Kidney (tissue), 14 donors: Measurements from ENCODE around the gene INO80D. TPM values are rescaled to one million over a fixed set of nuclear protein-coding genes. Genes with fewer than 3 reads are reported as not detected.
A peak's percentile ranks its signal among the peaks of the same experiment; 100 is the strongest.

Experiments
- DNase-seq, 5 donors: peaks; one replicate each; pipeline ENCODE4 v3.0.0-alpha.2; 2013 to 2020
- FAIRE-seq: peaks from 2 replicates; lab custom pipeline; 2012; peaks lifted over from hg19 to GRCh38; lab: Jason Lieb, UNC
- H3K27ac ChIP-seq, 2 donors: one replicate each; pipeline ENCODE4 v1.7.0; 2013; ENCODE audit warnings: low read depth in 2 of 2, low read length in 2 of 2, inconsistent platforms in 1 of 2
- H3K27me3 ChIP-seq: one replicate; pipeline ENCODE4 v1.7.1; 2013; ENCODE audit warnings: low read length, inconsistent platforms; ENCODE audit not compliant: control insufficient read depth, insufficient read depth
- H3K36me3 ChIP-seq, 3 donors: one replicate each; pipeline versions ENCODE4 v1.7.0 to v1.7.1; 2013; ENCODE audit warnings: low read length in 3 of 3, control low read depth in 1 of 3, inconsistent platforms in 1 of 3; ENCODE audit not compliant: insufficient read depth in 3 of 3, control insufficient read depth in 2 of 3
- H3K4me1 ChIP-seq, 3 donors: one replicate each; pipeline versions ENCODE4 v1.7.0 to v1.7.1; 2013; ENCODE audit warnings: low read length in 3 of 3, inconsistent platforms in 1 of 3, low read depth in 1 of 3; ENCODE audit not compliant: control insufficient read depth in 2 of 3, insufficient read depth in 2 of 3
- H3K4me3 ChIP-seq, 3 donors: one replicate each; pipeline versions ENCODE4 v1.7.0 to v1.8.1; 2013; ENCODE audit warnings: low read length in 3 of 3, control low read depth in 1 of 3, inconsistent platforms in 1 of 3
- H3K9ac ChIP-seq, 3 donors: one replicate each; pipeline versions ENCODE4 v1.7.0 to v1.7.1; 2013; ENCODE audit warnings: low read length in 3 of 3, control low read depth in 1 of 3, inconsistent platforms in 1 of 3
- H3K9me3 ChIP-seq, 3 donors: one replicate each; pipeline versions ENCODE4 v1.7.0 to v1.7.1; 2013; ENCODE audit warnings: low read length in 3 of 3, control low read depth in 1 of 3, inconsistent platforms in 1 of 3; ENCODE audit not compliant: control insufficient read depth in 2 of 3, insufficient read depth in 1 of 3
- CTCF ChIP-seq: IDR thresholded peaks from 3 replicates; pipeline ENCODE4 v1.5.1; 2012; ENCODE audit warnings: mild to moderate bottlenecking, moderate library complexity, borderline replicate concordance; ENCODE audit not compliant: insufficient read depth; ENCODE audit errors: extremely low read depth
- intact Hi-C: fragments of 100-400 bp; cut with DNase I; formaldehyde crosslinking; loops from one replicate; pipeline ENCODE4 v1.11.1; 2022
- polyA plus RNA-seq: library from polyadenylated mRNA; stranded (reverse); fragments of 350-450 nt; fragmentation: Illumina TruSeq; extraction: RNeasy Lipid Tissue Mini Kit (QIAGEN cat#74804); gene quantifications from one replicate; pipeline ENCODE4 v1.2.3, GENCODE V29; 2014; ENCODE audit warnings: low read depth, low replicate concordance; ENCODE audit not compliant: insufficient read depth
- total RNA-seq: library from RNA; stranded (reverse); fragmentation: NEBNext Ultra II Directional; extraction: Animal tissue kit (Norgen Biotek cat#: 25700); gene quantifications from one replicate; pipeline ENCODE4 v1.2.1, GENCODE V29; 2021
- donor health status: control.
- donor health status: control.
- donor health status: control.
- donor health status: control.
- donor health status: control.
- donor health status: DM: yes; HTN: yes; CAD: no.
- donor health status: Normal renal cell carcinoma (clear cell type).

INO80D gene
- total and polyA plus RNA-seq, 2 donors from 2014 or later: 1.7 to 29.9 TPM

DNA sequence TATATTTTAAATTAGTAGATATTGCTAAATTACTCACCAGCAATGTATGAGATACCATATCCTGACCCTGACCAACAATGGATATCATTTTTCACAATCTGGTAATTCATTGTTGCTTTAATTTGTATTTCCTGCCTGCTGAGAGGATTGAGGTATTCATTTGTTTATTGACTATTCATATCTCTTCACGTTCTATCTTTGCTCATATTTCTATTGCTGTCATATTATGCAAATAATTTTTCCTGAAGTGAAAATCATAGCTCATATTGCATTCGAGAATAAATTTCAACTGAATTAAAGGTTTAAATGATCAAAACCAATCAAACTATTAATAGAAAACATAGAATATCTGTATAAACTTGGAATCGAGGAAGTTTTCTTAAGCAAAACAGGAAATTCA lies 31.0 kb downstream of the INO80D start:
- no peak overlapping the region for H3K9ac ChIP-seq
- no peak for FAIRE-seq

GRCh38 chr2:206051912-206052311 lies 34.1 kb downstream of the INO80D start:
- FAIRE-seq: no peak
- no peaks in the 10 kb centered on the region for H3K27me3 ChIP-seq
- no peak for DNase-seq
- peaks cover 8 to 20% (median 9%) of the 10 kb centered on the region in 3 donors for H3K36me3 ChIP-seq
- no peak overlapping the region for H3K4me3 ChIP-seq
- no peak overlapping the region for H3K27ac ChIP-seq
- no peak overlapping the region for H3K9ac ChIP-seq
- peaks cover 0 to 8% (median 0%) of the 10 kb centered on the region in 3 donors for H3K4me1 ChIP-seq
- TF ChIP-seq CTCF: no peak
- H3K9me3 ChIP-seq: no peaks in the 10 kb centered on the region
- intact Hi-C loops: no loop called here

More for the DNA sequence above, 31.0 kb downstream of the INO80D start:
- no peak overlapping the region for H3K27ac ChIP-seq
- no peaks in the 10 kb centered on the region for H3K4me1 ChIP-seq
- TF ChIP-seq CTCF: no peak
- H3K4me3 ChIP-seq: no peak overlapping the region
- no peaks in the 10 kb centered on the region for H3K9me3 ChIP-seq
- no peak for DNase-seq
- no peaks in the 10 kb centered on the region for H3K27me3 ChIP-seq
- H3K36me3 ChIP-seq: peaks cover 8 to 21% (median 10%) of the 10 kb centered on the region in 3 donors
- intact Hi-C loops: no loop called here

DNA sequence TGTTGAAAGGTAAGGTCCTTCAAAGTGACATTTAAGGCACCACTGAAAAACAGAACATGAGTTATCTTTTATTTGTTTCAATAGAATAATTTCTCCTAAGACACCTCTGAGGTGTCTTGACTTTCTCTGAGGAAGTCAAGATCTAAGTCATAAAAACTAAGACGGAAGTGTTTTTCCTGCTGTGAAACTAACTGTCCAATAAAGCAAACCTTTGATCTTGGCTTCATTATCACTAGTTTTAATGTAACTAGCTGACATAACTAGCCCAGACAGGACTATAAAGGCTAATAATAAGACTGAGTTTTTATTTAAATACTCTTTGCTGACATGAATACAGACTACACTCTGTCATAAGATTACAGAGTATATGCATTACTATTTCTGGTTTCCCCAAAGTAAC lies 36.6 kb downstream of the INO80D start:
- Histone ChIP-seq H3K4me3 (no peak overlapping the region), H3K9ac (no peak overlapping the region), H3K4me1 (peaks cover 0 to 8% (median 0%) of the 10 kb centered on the region in 3 donors), H3K9me3 (no peaks in the 10 kb centered on the region), H3K27me3 (no peaks in the 10 kb centered on the region), H3K36me3 (peaks cover 0 to 4% (median 0%) of the 10 kb centered on the region in 3 donors), H3K27ac (no peak overlapping the region)
- TF ChIP-seq CTCF: no peak
- FAIRE-seq (peak; percentile 54), DNase-seq (no peak)
- intact Hi-C loops: no loop called here

- H3K4me1 ChIP-seq: peaks cover 0 to 8% (median 2%) of the 10 kb centered on the region in 3 donors
- H3K27ac ChIP-seq: no peak overlapping the region
- FAIRE-seq (no peak), DNase-seq (no peak)
- H3K9ac ChIP-seq: no peak overlapping the region
- peaks cover 0 to 4% (median 0%) of the 10 kb centered on the region in 3 donors for H3K36me3 ChIP-seq
- no peaks in the 10 kb centered on the region for H3K27me3 ChIP-seq
- intact Hi-C loops: no loop called here
- H3K9me3 ChIP-seq: no peaks in the 10 kb centered on the region
- TF ChIP-seq CTCF: no peak
- no peak overlapping the region for H3K4me3 ChIP-seq
Measured at GRCh38 chr2:206045251-206045650, 40.7 kb downstream of the INO80D start.
